ENCODE measurements around the gene PCSK7. TPM values are rescaled to one million over a fixed set of nuclear protein-coding genes. Genes with fewer than 3 reads are reported as not detected.

PCSK7 gene
- total and polyA plus RNA-seq, 10 of the 15 experiments (the other 5 are each of a cell fraction or from before 2014, with no cell fraction given) = 5.5 to 81.5 (median 51.6) TPM

- TF ChIP-seq CUX1 (IDR thresholded peaks at IDR 0.05; ENCODE audit: insufficient replicate concordance, low read depth, low read length) = no peak
- no peak for TF ChIP-seq TCF12 (IDR thresholded peaks at IDR 0.05; ENCODE audit: low read depth, low read length)
- no peak for TF ChIP-seq POLR2AphosphoS2 (IDR thresholded peaks at IDR 0.05; ENCODE audit: low read depth, low read length)
- TF ChIP-seq NFYB (IDR thresholded peaks at IDR 0.05; ENCODE audit: insufficient read depth, low read depth, low read length) = no peak
- TF ChIP-seq FOS (IDR thresholded peaks at IDR 0.05; ENCODE audit: borderline replicate concordance, extremely low read depth, insufficient read length) = no peak
- TF ChIP-seq SMAD5 (IDR thresholded peaks at IDR 0.05; ENCODE audit: low read depth) = no peak
- no peak for TF ChIP-seq RUNX3 (IDR thresholded peaks at IDR 0.05; ENCODE audit: low read length)
- TF ChIP-seq YBX1 (IDR thresholded peaks at IDR 0.05) = no peak
These were observed 17.3 kb downstream of the PCSK7 start (continued) for GRCh38 chr11:117214404-117215110.

All from GM12878 (cell line).